Non-pigmented ciliary epithelial cell (primary cell): ENCODE data around the gene SYT3.
"Not testable (repeated sequence)": the region's sequence is repeated elsewhere in the genome, so short reads cannot be mapped to it uniquely, and the experiment has no call there.

Experiments
- DNase-seq: peaks from one replicate; pipeline ENCODE4 v3.0.0-alpha.2; 2010; ENCODE audit warnings: low read depth

SYT3 gene

DNA sequence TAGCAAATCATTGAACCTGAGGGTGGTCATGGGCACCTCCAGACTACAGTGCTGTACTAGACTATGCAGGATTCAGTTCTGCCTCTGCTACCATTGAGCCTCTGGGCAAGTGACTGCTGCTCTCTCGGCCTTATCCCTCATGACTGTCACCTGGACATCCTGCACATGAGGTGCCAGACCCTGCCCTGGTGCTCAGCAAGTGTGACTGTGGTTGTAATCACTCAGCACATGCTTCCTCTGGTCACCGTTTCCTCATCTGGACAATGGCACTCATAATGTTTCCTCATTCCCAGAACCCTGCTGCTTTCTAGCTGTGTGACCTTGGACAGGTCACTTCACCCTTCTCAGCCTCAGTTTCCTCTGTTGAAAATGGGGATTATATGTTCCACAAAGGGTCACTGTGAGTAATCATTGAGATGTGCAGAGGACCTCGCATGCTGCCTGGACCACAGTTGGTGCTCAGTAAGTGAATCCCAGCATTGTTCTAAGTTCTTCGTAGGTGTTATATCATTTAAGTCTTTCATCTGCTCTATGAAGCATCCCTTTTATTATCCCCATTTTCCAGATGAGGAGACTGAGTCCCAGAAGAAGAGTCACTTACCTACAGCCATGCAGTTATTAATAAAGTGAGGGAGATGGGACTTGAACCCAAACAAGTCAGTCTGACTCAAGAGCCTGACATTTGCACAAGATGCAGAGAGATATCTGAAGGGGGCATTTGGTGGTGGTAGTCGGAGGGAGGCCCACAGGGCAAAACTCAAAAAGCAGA lies 3.2 kb downstream of the SYT3 start:
- no peak for DNase-seq

DNA sequence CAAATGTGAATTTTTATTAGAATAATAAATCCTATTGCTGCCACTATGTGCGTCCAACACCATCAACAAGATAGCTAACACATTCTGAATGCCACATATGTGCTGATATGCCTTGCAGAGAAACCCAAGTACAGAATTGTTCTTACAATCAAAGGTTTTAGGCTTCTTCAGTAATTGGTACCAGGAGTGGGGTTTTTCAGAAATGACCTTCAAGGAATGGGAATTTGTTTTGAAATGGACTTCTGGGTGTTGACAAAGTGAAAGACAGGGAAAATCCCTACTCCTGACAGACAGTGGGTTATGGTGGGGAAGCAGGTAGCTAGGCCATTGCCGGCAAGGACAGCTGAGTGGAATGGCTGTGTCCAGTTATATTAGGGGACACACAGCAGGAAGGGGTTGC lies 5.7 kb downstream of the SYT3 start:
- no peak for DNase-seq

DNA sequence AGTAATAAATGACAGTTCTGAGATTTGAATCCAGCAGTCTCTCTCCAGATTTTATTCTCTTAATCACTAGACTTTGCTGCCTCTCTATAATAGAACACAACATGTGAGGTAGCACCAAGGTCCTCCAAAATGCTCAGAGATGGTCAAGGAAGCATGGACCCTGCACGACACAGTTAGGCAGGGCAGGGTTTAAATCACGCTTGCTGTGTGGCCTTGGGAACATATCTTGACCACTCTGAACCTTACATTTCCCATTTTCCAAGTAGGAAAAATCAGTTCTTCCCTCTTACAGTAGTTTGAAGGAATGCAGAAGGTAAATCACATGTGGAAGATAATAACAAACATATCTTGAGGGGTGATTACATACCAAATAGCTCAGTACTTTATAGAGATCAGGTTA lies 6.3 kb downstream of the SYT3 start:
- no peak for DNase-seq

DNA sequence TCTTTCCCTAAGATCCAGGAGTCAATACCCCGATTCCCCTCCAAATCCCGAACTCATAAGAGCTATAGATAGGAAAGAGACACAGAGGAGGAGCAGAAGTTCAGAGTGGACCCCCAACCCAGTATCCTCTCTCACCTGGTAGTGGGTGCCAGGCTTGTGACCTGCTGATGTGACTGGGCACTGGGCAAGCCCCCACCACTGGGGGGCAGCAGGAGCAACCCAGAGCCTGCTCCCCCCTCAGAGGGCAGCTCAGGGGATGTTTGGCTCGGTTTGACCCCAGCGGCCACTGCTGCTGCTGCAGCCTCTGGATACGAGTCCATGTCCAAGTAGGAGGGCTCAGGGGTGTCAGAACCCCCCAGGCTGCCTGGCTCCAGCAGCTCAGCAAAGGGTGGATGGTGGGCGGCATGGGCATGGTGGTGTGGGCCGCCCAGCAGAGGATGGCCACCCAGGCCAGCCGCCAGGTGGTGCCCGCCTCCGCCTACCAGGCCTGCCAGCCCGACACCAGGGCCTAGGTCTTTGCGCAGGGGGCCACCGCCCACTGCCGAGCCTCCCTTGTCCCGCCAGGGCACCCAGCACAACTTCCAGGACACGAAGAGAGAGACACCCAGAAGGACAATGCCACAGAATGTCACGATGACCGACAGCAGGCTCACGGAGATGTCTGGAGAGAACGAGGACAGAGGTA lies 7.4 kb downstream of the SYT3 start:
- no peak for DNase-seq

DNA sequence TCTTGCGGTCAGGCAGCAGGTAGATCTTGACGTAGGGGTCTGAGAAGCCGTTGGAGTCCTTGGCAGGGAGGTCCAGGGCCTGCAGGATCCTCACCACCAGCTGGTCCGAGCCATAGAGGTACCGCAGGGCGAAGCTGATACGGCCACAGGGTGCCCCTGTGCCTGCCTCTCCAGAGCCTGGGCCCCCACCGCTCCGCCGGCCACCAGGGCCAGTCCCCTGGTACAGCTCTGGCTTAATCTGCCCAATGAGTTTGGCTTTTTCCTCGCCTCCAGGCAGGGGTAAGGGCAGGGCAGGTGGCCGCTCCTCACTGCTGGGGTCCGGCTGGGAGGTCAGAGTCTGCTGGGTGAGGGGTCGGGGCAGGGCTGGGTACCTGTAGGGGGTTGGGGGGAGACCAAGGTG lies 9.9 kb downstream of the SYT3 start:
- no peak for DNase-seq

DNA sequence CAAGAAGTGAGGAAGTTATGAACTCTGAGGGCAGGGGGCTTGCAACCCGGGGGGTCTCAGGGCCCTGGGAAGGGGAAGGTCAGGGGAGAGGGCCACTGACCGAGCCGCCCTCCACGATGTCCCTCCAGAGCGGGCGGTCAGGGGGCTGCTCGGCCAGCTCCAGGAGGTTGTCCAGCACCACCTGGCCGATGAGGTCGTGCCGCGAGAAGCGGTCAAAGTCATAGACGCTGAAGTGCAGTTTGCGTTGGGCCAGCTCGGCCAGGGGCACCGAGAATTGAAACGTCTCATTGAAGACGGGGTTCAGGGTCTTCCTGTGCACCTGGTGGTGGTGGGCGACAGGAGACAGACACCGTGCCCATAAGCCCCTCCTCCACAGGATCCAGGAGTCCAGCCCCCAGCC lies 10.5 kb downstream of the SYT3 start:
- DNase-seq, result no peak

DNA sequence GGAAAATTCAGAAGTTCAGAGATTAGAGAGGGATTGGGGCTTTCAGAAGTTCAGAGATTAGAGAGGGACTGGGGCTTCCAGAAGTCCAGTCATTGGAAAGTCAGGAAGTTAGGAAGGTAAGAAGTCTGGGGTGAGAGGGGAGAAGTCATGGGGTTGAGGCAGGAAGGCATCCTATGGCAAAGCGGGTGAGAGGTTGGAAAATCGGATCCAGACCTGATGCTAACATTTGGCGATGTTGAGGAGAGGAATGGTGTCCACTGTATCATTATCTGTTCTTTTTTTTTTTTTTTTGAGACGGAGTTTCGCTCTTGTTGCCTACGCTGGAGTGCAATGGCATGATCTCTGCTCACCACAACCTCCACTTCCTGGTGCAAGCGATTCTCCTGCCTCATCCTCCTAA lies 11.1 kb downstream of the SYT3 start:
- DNase-seq, result no peak

DNA sequence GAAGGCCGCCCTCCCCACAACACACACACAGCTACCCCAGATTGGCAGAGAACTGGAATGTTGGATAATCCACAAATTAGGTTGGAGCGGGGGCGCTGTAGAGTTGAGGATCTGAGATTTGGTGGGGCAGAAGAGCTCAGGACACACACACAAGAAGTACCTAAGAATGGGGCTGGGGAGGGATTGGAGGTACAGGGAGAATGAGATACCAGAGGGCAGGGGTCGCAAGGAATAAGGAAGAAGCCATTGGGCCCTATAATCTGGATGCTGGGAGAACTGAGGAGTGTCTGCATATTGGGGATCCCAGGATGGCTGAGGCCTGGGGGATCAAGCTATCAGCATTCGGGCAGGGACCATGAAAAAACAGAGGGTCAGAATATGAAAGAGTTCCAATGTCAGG lies 11.5 kb downstream of the SYT3 start:
- no peak for DNase-seq

DNA sequence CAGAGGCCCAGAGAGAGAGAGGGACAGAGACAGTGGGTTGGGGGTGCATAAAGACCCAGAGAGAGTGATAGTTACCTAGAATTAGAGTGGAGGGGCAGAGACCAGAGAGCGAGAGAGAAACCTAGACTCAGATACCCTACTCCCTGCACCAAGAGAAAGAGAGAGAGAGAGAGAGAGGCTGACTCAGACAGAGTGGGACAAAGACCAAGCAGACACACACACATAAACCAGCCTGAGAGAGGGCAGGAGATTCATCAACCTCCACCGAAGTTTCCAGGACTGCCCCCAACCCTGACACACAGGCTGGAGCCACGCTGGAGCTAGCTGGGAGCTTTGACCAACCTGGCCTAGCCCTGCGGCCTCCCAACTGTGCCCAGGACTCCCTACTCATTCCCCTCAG lies 12.9 kb downstream of the SYT3 start:
- DNase-seq, result no peak

DNA sequence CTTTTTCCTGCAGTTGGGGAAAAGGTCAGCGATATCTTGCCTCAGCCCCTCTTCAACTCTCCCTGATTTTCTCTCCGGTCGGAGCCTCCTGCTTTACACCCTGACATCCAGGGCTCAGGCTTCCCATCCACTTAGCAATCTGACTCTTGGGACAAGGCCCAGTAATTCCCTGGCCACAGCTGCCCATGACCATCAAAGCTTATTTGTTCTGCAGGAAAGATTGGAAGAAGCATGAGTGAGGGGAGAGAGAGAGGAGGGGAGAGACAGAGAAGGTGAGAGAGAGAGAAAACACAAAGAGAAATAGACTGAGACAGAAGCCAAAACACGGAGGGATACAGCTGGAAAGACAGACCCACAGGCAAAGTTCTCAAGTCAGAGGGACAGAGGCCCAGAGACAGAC lies 13.7 kb downstream of the SYT3 start:
- no peak for DNase-seq

DNA sequence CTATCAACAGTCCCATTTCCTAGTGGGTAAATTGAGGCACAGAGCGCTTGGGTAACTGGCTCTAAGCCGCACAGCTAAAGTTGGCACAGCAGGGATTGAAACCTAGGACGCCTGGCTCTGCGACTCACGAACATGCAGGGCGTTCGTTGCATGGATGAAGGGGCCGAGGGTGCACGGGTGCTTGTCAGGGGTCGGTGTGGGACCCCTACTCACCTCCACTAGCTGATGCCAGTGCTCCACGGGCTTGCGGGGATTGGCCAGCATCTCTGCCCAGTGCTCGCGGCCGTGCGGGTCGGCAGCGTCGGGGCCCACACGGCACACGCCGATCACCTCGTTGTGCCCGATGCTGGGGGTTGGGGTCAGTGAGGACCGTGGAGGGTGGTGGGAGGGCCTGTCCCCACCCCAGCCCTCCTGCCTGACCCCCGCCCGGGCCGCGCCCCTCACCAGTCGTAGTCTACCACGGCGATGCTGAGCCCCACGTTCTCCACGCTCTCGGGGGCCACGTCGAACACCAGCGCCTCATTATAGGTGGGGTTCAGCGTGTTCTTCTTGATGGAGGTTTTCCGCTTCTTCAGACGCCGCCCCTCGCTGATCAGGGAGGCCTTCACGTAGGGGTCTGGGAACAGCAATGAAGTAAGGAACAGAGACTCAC lies 14.6 kb downstream of the SYT3 start:
- DNase-seq, result no peak

DNA sequence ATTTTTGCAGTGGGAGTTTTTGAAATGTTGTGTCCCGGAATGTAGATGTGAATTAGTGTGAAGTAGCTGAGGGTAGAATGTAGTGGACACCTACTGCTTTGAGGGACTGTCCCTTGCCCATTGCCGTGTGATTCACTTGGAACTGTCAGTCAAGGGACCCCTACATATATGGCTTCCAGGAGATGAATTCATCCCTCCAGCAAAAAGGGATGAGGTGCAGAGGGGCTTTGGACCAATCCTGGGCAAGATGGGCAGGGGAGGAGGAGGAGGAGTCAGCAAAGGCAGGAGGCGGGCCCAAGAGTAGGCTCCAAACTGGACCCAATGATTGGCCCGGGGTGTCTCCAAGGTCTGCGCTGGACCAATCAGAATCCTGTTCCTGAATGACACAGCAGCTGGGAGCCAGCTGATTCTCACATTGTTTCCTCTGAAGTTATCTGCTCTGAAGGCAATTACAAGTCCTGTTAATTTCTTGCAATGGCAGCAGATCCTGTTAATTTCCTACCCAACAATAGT lies 19.2 kb downstream of the SYT3 start:
- DNase-seq, result not testable (repeated sequence)

DNA sequence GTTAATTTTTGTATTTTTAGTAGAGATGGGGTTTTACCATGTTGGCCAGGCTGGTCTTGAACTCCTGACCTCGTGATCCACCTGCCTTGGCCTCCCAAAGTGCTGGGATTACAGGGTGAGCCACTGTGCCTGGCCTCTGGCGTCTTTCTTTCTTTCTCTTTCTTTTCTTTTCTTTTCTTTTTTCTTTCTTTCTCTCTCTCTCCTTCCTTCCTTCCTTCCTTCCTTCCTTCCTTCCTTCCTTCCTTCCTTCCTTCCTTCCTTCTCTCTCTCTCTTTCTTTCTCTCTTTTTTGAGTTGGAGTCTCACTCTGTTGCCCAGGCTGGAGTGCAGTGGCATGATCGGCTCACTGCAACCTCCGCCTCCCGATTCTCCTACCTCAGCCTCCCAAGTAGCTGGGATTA lies 20.5 kb downstream of the SYT3 start:
- DNase-seq, result not testable (repeated sequence)

DNA sequence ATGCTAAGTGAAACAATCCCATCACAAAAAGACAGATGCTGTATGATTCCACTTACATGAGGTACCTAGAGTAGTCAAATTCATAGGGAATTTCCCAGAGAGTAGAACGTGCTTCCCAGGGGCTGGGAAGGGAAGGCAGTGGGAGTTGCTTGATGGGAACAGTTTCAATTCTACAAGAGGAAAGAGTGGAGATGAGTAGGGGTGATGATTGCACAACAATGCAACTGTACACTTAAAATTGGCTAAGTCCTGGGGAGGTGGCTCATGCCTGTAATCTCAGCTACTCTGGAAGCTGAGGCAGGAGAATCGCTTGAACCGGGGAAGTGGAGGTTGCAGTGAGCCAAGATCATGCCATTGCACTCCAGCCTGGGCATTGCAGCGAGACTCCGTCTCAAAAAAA lies 21.3 kb downstream of the SYT3 start:
- DNase-seq, result not testable (repeated sequence)

DNA sequence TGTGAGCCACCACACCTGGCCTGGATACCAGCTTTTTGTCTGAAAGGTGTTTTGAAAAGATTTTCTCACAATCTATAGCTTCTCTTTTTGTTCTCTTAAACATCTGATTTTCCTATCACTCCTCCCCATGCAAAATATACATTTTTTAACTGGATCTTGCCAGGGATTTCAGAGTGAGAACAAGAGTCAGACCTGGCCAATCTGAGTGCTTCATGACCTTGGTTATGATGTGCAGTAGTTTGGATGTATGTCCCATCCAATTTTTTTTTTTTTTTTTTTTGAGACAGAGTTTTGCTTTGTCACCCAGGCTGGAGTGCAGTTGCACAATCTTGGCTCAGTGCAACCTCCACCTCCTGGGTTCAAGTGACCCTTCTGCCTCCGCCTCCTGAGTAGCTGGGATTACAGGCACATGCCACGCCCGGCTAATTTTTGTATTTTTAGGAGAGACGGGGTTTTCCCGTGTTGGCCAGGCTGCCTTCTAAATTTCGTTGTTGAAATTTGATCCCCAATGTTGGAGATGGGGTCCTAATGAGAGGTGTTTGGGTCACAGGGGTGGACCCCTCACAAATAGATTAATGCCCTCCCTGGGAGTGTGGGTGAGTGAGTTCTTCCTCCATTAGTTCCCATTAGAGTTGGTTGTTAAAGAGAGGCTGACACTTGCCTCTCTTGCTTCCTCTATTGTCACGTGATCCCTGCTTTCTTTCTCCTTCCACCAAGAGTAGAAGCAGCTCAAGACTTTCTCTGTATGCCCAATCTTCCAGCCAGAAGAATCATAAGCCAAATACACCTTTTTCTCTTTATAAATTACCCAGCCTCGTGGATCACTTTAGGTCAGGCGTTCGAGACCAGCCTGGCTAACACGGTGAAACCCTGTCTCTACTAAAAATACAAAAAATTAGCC lies 26.9 kb downstream of the SYT3 start:
- DNase-seq, result not testable (repeated sequence)

DNA sequence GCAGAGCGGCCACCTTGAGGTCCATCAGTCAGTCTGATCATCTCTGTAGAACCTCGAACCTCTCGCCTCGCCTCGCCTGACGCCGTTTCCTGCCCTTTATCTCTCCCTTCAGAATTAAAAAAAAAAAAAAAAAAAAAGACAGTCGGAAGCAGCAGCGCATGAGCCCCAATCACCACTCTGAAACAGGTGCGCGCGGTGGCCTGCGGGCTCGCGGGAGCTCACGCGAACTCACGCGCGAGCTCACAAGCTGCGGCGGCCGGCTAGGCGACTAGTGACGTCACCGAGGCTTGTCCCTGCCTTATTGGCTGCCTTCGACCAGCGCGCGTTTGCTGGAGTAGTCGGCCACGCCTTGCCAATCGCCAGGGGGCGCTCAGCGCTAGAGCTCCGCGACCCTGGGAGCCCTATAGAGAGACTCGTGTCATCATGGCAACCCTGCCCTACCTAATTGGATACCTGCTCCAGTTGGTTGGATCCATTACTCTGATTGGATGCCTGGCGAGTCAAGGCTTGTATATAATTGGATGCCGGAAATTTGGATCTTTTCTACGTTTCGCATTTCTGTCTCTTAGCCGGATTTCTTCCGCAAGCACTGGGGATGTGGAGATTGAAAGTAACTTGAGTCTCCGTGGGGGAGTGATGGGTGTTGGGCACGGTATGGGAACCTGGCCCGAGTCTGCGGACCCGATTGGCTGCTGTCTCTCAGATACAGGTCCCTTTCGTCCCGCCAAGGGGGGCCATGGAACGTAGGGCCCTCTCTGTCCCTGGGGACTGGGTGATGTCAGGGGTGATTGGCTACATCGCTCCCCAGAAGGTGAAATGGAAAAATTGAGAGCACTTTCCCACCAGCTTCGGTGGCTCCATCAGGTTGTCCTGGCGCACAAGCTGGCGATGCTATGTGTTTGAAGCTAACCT lies 31.6 kb downstream of the SYT3 start:
- peak; percentile 15 for DNase-seq

DNA sequence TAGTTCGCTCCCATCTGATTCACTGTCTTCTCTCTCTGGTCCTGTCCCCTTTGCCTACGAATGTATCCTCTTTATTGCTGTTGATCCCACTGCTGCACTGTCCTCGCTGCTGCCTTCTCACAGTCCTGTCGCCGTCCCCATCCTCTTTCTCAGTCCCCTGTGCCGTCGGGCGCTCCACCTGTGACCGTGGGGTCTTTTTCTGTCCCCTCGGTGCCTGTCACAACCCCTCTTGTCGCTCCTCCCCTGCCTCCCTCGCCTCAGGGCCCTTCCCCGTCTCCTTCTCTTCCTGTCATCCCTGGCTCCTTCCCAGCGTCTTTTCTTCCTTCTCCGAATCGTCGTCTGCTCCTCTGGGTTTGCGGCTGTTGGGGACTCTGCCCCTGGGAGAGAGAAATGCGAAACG lies 32.3 kb downstream of the SYT3 start:
- no peak for DNase-seq

DNA sequence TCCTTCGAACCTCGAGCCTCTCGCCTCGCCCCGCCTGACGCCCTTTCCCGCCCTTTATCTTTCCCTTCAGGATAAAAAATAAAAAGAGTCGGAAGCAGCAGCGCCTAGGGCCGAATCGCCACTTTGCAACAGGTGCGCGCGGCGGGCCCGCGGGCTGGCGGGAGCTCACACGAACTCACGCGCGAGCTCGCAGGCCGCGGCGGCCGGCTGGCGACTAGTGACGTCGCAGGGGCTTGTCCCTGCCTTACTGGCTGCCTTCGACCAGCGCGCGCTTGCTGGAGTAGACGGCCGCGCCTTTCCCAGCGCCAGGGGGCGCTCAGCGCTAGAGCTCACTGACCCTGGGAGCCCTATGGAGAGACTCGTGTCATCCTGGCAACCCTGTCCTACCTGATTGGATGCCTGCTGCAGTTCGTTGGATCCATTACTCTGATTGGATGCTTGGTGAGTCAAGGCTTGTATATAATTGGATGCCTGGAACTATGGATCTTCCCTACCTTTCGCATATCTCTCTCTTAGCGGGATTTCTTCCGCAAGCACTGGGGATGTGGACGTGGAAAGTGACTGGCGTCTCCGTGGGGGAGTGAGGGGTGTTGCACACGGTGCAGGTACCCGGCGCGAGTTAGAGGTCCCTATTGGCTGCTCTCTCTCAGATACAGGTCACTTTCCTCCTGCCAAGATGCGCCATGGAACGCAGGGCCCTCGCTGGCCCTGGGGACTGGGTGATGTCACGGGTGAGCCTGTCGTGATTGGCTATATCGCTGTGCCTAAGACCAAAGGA lies 33.4 kb downstream of the SYT3 start:
- DNase-seq, result not testable (repeated sequence)

DNA sequence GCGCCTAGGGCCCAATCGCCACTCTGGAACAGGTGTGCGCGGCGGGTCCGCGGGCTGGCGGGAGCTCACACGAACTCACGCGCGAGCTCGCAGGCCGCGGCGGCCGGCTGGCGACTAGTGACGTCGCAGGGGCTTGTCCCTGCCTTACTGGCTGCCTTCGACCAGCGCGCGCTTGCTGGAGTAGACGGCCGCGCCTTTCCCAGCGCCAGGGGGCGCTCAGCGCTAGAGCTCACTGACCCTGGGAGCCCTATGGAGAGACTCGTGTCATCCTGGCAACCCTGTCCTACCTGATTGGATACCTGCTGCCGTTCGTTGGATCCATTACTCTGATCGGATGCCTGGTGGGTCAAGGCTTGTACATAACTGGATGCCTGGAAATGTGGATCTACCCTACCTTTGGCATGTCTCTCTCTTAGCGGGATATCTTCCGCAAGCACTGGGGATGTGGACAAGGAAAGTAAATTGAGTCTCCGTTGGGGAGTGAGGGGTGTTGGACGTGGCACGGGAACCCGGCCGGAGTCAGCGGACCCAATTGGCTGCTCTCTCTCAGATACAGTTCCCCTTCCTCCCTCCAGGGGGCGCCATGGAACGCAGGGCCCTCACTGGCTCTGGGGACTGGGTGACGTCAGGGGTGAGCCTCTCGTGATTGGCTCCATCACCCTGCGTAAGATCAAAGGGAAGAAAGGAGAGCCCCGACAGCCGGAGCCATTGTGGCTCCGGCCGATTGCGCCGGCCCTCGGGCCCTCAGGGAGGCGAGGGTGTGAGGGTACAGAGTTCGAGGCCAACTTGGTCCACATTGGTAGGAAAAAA lies 35.2 kb downstream of the SYT3 start:
- DNase-seq, result not testable (repeated sequence)
